SU-DHL-6 (cell line): ENCODE data around the gene SWT1.

ENCODE experiments used
- H2AFZ ChIP-seq: fragments of 200-600 bp; sonication (generic); 2 replicates; pipeline ENCODE4 v1.6.1; 2014; ENCODE audit warnings: low read depth, mild to moderate bottlenecking, moderate library complexity, mixed read lengths, antibody characterized with exemption, low read length; ENCODE audit not compliant: severe bottlenecking
- H3F3A ChIP-seq: fragments of 200-600 bp; shearing (Covaris generic); 2 replicates; pipeline ENCODE4 v1.6.0; 2016; ENCODE audit warnings: antibody characterized with exemption, mild to moderate bottlenecking; ENCODE audit not compliant: insufficient read depth
- H3K27ac ChIP-seq: fragments of 200-600 bp; sonication (generic); 2 replicates; pipeline ENCODE4 v1.5.1; 2016; ENCODE audit warnings: low read depth, mild to moderate bottlenecking, low read length, moderate library complexity, mixed read lengths
- H3K27me3 ChIP-seq: fragments of 200-600 bp; sonication (generic), shearing (Covaris generic); 2 replicates; pipeline ENCODE4 v1.6.0; 2014; ENCODE audit warnings: mild to moderate bottlenecking, low read length
- H3K36me3 ChIP-seq: fragments of 200-600 bp; sonication (generic); 2 replicates; pipeline ENCODE4 v1.6.1; 2014; ENCODE audit warnings: mild to moderate bottlenecking, low read length, mixed read lengths
- H3K4me2 ChIP-seq: fragments of 300-600, 200-600 bp; shearing (Covaris generic), sonication (generic); 2 replicates; pipeline ENCODE4 v1.6.0; 2014; ENCODE audit warnings: low read length, low read depth, mild to moderate bottlenecking; ENCODE audit not compliant: poor library complexity, severe bottlenecking
- H3K4me3 ChIP-seq: fragments of 200-600 bp; sonication (generic); 2 replicates; pipeline ENCODE4 v1.5.1; 2014; ENCODE audit warnings: antibody characterized with exemption, low read length, mild to moderate bottlenecking, mixed read lengths; ENCODE audit not compliant: insufficient read depth, poor library complexity, severe bottlenecking
- H3K79me2 ChIP-seq: fragments of 200-600 bp; sonication (generic); 2 replicates; pipeline ENCODE4 v1.6.1; 2014; ENCODE audit warnings: mild to moderate bottlenecking, low read length, moderate library complexity; ENCODE audit not compliant: insufficient read depth
- H3K9ac ChIP-seq: fragments of 200-600 bp; sonication (generic); 2 replicates; pipeline ENCODE4 v1.7.0; 2014; ENCODE audit warnings: mild to moderate bottlenecking, low read length
- H3K9me2 ChIP-seq: fragments of 200-600 bp; sonication (generic); replicated peaks from 2 replicates; pipeline ENCODE4 v1.6.1; 2014; ENCODE audit warnings: low read length; ENCODE audit not compliant: insufficient read depth
- H3K9me3 ChIP-seq: fragments of 200-600 bp; sonication (generic); 2 replicates; pipeline ENCODE4 v1.6.1; 2014; ENCODE audit warnings: low read length, mixed read lengths; ENCODE audit not compliant: insufficient read depth
- H4K20me1 ChIP-seq: fragments of 200-600 bp; sonication (generic); 2 replicates; pipeline ENCODE4 v1.6.1; 2014; ENCODE audit warnings: low read depth, mild to moderate bottlenecking, antibody characterized with exemption, low read length, moderate library complexity, mixed read lengths
- CTCF ChIP-seq: fragments of 200-600 bp; sonication (generic); IDR thresholded peaks from one replicate; pipeline ENCODE4 v1.5.1; 2017; ENCODE audit warnings: antibody characterized with exemption, mild to moderate bottlenecking, low read length, moderate library complexity; ENCODE audit not compliant: insufficient read depth, poor library complexity, severe bottlenecking
- EZH2phosphoT487 ChIP-seq: fragments of 200-600 bp; sonication (generic), shearing (Covaris generic); conservative IDR thresholded peaks from 2 replicates; pipeline ENCODE4 v1.6.1; 2018; ENCODE audit warnings: mild to moderate bottlenecking, antibody characterized with exemption, low read length, moderate library complexity, mixed read lengths

SWT1 gene

DNA sequence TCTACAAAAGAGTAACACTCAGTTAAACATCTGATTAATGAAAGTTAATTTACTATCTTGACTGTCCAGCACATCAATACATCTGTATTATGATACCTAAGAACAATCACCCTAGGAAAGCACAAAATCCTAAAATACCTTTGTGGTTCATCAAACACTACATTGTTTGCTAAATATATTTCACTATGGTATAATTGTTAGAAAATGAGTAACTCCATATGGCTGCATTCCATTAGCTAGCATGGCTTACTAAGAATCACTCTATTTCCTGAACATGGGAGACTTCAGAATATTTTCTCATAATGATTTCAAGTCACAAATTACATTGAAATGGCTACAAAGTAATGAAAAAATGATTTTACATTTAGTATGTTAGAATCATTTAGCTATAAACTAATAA, 12.7 kb upstream of the SWT1 start:
- TF ChIP-seq EZH2phosphoT487 (no peak), CTCF (no peak)
- H3K9ac ChIP-seq = no peak overlapping the region

GRCh38 chr1:185151215-185151614, 5.8 kb upstream of the SWT1 start:
- Histone ChIP-seq H3K36me3 (peaks cover 22% of the 10 kb centered on the region; the same call in 1 of the 2 replicates), H3K27me3 (no peaks in the 10 kb centered on the region), H4K20me1 (no peaks in the 10 kb centered on the region), H3K4me2 (no peak overlapping the region), H3K9me2 (no peaks in the 10 kb centered on the region), H3K27ac (no peak overlapping the region), H3K9me3 (no peaks in the 10 kb centered on the region), H3K4me3 (no peak overlapping the region), H2AFZ (no peak overlapping the region), H3K9ac (no peak overlapping the region), H3F3A (no peaks in the 10 kb centered on the region; the same call in 1 of the 2 replicates), H3K79me2 (no peaks in the 10 kb centered on the region; the same call in 1 of the 2 replicates)
- TF ChIP-seq EZH2phosphoT487 (no peak), CTCF (no peak)

More for the DNA sequence above, 12.7 kb upstream of the SWT1 start:
- Histone ChIP-seq H3K4me2 (no peak overlapping the region), H2AFZ (no peak overlapping the region), H3K79me2 (no peaks in the 10 kb centered on the region), H4K20me1 (no peaks in the 10 kb centered on the region), H3F3A (no peaks in the 10 kb centered on the region; the same call in 1 of the 2 replicates), H3K36me3 (peaks cover 28% of the 10 kb centered on the region), H3K27ac (no peak overlapping the region), H3K4me3 (no peak overlapping the region), H3K9me3 (no peaks in the 10 kb centered on the region), H3K27me3 (no peaks in the 10 kb centered on the region), H3K9me2 (no peaks in the 10 kb centered on the region)

DNA sequence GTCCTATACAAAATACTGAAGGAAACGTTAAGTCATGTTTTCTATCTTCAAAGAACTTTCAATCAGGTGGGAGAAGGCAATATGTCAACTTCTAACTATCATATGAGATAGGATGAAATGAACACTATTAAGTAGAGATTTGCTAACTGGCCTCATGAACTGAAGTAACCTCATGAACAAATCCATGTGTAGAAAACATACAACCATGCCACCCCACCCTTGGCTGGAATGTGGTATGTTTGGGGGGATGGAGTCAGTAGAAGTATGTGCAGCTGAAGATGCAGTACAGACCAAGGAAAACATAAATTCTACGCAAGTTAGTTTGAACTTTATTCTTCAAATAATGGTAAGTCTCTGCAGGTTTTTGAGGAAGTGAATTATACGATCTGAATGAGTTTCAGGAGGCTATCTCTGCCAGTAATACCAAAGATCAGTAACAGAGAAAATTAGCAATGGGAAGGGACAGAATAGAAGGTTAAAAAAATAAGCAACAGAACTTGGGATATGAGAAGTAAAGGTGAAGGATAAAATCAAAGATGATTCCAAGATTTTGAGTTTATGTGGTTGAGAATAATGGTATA, 4.7 kb upstream of the SWT1 start:
- Histone ChIP-seq H3K9ac (no peak overlapping the region), H3K4me3 (no peak overlapping the region), H3K4me2 (no peak overlapping the region), H4K20me1 (no peaks in the 10 kb centered on the region), H3K79me2 (no peaks in the 10 kb centered on the region; the same call in 1 of the 2 replicates), H3K9me2 (no peaks in the 10 kb centered on the region), H3K27ac (no peak overlapping the region), H3K9me3 (no peaks in the 10 kb centered on the region), H3F3A (no peaks in the 10 kb centered on the region), H3K27me3 (no peaks in the 10 kb centered on the region), H2AFZ (no peak overlapping the region), H3K36me3 (peaks cover 17% of the 10 kb centered on the region; the same call in 1 of the 2 replicates)
- TF ChIP-seq EZH2phosphoT487 = no peak
- no peak for TF ChIP-seq CTCF
